ENCODE data around the gene SPTBN4. TPM values are rescaled to one million over a fixed set of nuclear protein-coding genes. Genes with fewer than 3 reads are reported as not detected.

Gene SPTBN4
- polyA plus RNA-seq, 1 donor from 2014 or later, result 12.7 TPM

DNA sequence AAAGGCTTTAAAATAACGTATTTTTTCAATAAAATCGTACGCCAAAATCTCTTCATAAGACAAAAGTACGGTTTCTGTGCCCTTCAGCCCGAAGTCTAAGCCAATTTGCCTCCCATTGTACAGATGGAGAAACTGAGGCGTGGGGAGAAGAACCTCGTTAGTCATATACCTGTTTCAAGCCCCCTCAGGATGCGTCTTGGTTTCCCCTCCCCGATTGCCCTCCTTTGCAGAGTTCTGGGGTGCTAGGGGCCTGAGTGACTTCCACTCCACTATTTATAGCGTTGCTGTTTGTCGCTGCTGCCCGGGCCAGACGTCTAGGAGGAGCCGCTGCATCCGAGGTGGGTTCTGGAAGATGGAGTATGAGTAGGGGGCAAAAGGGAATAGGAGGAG is 132.1 kb downstream of the SPTBN4 start:
- H3K9me3 ChIP-seq (ENCODE audit: low read length), result no peaks in the 10 kb centered on the region
- no peaks in the 10 kb centered on the region for H3K36me3 ChIP-seq (ENCODE audit: insufficient read depth, low read length)
- no peak overlapping the region for H2AFZ ChIP-seq (ENCODE audit: low read depth, low read length)
- H3K9me2 ChIP-seq (ENCODE audit: insufficient read depth, low read length), result no peaks in the 10 kb centered on the region
- no peak overlapping the region for H3K4me2 ChIP-seq (ENCODE audit: low read length)
- TF ChIP-seq EZH2 (IDR thresholded peaks at IDR 0.05; ENCODE audit: borderline replicate concordance, insufficient read depth, low read length, poor library complexity, severe bottlenecking), result no peak
- TF ChIP-seq POLR2AphosphoS5 (IDR thresholded peaks at IDR 0.05), result no peak
- TF ChIP-seq, protein P1, sequence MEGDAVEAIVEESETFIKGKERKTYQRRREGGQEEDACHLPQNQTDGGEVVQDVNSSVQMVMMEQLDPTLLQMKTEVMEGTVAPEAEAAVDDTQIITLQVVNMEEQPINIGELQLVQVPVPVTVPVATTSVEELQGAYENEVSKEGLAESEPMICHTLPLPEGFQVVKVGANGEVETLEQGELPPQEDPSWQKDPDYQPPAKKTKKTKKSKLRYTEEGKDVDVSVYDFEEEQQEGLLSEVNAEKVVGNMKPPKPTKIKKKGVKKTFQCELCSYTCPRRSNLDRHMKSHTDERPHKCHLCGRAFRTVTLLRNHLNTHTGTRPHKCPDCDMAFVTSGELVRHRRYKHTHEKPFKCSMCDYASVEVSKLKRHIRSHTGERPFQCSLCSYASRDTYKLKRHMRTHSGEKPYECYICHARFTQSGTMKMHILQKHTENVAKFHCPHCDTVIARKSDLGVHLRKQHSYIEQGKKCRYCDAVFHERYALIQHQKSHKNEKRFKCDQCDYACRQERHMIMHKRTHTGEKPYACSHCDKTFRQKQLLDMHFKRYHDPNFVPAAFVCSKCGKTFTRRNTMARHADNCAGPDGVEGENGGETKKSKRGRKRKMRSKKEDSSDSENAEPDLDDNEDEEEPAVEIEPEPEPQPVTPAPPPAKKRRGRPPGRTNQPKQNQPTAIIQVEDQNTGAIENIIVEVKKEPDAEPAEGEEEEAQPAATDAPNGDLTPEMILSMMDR (IDR thresholded peaks at IDR 0.05; ENCODE audit: poor library complexity, severe bottlenecking), result no peak
- TF ChIP-seq EP300 (conservative IDR thresholded peaks at IDR 0.05; ENCODE audit: poor library complexity, severe bottlenecking), result no peak
- no peak for TF ChIP-seq TAF1 (IDR thresholded peaks at IDR 0.05; ENCODE audit: low read depth)
- TF ChIP-seq SMC3 (conservative IDR thresholded peaks at IDR 0.05; ENCODE audit: poor library complexity), result no peak
- no peak for TF ChIP-seq MXI1 (conservative IDR thresholded peaks at IDR 0.05; ENCODE audit: poor library complexity, severe bottlenecking)
- TF ChIP-seq RAD21 (conservative IDR thresholded peaks at IDR 0.05), result no peak
- TF ChIP-seq, protein P2, sequence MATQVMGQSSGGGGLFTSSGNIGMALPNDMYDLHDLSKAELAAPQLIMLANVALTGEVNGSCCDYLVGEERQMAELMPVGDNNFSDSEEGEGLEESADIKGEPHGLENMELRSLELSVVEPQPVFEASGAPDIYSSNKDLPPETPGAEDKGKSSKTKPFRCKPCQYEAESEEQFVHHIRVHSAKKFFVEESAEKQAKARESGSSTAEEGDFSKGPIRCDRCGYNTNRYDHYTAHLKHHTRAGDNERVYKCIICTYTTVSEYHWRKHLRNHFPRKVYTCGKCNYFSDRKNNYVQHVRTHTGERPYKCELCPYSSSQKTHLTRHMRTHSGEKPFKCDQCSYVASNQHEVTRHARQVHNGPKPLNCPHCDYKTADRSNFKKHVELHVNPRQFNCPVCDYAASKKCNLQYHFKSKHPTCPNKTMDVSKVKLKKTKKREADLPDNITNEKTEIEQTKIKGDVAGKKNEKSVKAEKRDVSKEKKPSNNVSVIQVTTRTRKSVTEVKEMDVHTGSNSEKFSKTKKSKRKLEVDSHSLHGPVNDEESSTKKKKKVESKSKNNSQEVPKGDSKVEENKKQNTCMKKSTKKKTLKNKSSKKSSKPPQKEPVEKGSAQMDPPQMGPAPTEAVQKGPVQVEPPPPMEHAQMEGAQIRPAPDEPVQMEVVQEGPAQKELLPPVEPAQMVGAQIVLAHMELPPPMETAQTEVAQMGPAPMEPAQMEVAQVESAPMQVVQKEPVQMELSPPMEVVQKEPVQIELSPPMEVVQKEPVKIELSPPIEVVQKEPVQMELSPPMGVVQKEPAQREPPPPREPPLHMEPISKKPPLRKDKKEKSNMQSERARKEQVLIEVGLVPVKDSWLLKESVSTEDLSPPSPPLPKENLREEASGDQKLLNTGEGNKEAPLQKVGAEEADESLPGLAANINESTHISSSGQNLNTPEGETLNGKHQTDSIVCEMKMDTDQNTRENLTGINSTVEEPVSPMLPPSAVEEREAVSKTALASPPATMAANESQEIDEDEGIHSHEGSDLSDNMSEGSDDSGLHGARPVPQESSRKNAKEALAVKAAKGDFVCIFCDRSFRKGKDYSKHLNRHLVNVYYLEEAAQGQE (IDR thresholded peaks at IDR 0.05; ENCODE audit: borderline replicate concordance), result no peak
- H3K79me2 ChIP-seq (replicated peaks; ENCODE audit: insufficient read depth, low read length), result no peaks in the 10 kb centered on the region
- no peaks in the 10 kb centered on the region for H4K20me1 ChIP-seq (ENCODE audit: insufficient read depth)
- no peak overlapping the region for H3K27ac ChIP-seq (ENCODE audit: low read length)
- H3K9ac ChIP-seq (ENCODE audit: low read length), result no peak overlapping the region
- peaks cover 4% of the 10 kb centered on the region for H3F3A ChIP-seq (ENCODE audit: insufficient read depth, low read length, poor library complexity, severe bottlenecking)
- peaks cover 23% of the 10 kb centered on the region for H3K27me3 ChIP-seq (ENCODE audit: insufficient read depth, low read depth, low read length)
- peak overlapping the region; percentile 61 for H3K4me3 ChIP-seq (ENCODE audit: low read length)

DNA sequence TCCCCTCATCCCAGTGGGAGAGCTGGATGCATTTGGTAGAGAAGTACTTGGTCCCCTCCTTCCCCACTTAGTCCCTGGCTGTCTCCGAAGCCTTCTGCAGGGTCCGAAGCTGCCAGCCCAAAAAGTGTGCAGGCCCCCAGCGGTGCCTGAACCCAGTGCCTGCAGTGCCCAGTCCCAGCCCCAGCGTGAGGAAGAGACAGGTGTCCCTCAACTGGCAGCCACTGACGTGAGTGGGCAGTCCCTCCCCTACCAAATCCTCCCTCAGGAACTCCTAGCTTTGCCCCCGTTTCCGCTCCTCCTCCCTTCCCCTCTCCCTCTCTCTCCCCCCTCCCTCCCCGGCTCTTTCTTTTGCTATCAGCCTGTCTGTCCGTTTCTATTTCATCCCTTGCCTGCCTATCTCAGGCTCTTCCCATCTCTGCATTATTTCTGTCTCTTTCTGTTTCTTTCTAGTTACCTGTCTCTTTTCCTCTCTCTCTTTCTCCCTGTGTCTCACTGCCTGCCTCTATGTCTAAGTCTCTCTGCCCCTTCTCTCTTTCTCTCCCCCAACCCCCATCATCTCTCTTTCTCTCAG is 132.6 kb downstream of the SPTBN4 start:
- Histone ChIP-seq H3K27ac (ENCODE audit: low read length) (no peak overlapping the region), H3K4me3 (ENCODE audit: low read length) (peak overlapping the region; percentile 61), H3K27me3 (ENCODE audit: insufficient read depth, low read depth, low read length) (peaks cover 28% of the 10 kb centered on the region)

More for the DNA sequence above, 132.6 kb downstream of the SPTBN4 start:
- Histone ChIP-seq H3F3A (ENCODE audit: insufficient read depth, low read length, poor library complexity, severe bottlenecking) (peaks cover 4% of the 10 kb centered on the region), H3K9ac (ENCODE audit: low read length) (peak overlapping the region; percentile 27), H4K20me1 (ENCODE audit: insufficient read depth) (no peaks in the 10 kb centered on the region), H3K4me2 (ENCODE audit: low read length) (no peak overlapping the region), H3K36me3 (ENCODE audit: insufficient read depth, low read length) (no peaks in the 10 kb centered on the region), H3K79me2 (replicated peaks; ENCODE audit: insufficient read depth, low read length) (no peaks in the 10 kb centered on the region), H2AFZ (ENCODE audit: low read depth, low read length) (no peak overlapping the region), H3K9me2 (ENCODE audit: insufficient read depth, low read length) (no peaks in the 10 kb centered on the region), H3K9me3 (ENCODE audit: low read length) (no peaks in the 10 kb centered on the region)
- TF ChIP-seq POLR2AphosphoS5 (IDR thresholded peaks at IDR 0.05) (no peak), EP300 (conservative IDR thresholded peaks at IDR 0.05; ENCODE audit: poor library complexity, severe bottlenecking) (no peak), EZH2 (IDR thresholded peaks at IDR 0.05; ENCODE audit: borderline replicate concordance, insufficient read depth, low read length, poor library complexity, severe bottlenecking) (no peak), RAD21 (conservative IDR thresholded peaks at IDR 0.05) (no peak), MXI1 (conservative IDR thresholded peaks at IDR 0.05; ENCODE audit: poor library complexity, severe bottlenecking) (no peak), SMC3 (conservative IDR thresholded peaks at IDR 0.05; ENCODE audit: poor library complexity) (no peak), TAF1 (IDR thresholded peaks at IDR 0.05; ENCODE audit: low read depth) (no peak)
- TF ChIP-seq, protein P2 (IDR thresholded peaks at IDR 0.05; ENCODE audit: borderline replicate concordance), result no peak
- TF ChIP-seq, protein P1 (IDR thresholded peaks at IDR 0.05; ENCODE audit: poor library complexity, severe bottlenecking), result no peak

All from neural cell (in vitro differentiated cells).